SK-N-SH (cell line): ENCODE results near the gene CCDC192. TPM values are rescaled to one million over a fixed set of nuclear protein-coding genes. Genes with fewer than 3 reads are reported as not detected.

Source experiments
- CTCF ChIA-PET: fragments of 300-600, 350-600 bp; formaldehyde crosslinking; extraction: SDS; loops from one replicate; lab custom pipeline; 2021; lab: Yijun Ruan, JAX
- POLR2A ChIA-PET: fragments of 350-600 bp; sonication (Branson Sonifier 250); formaldehyde crosslinking; extraction: SDS; loops from one replicate; lab custom pipeline; 2020; ENCODE audit warnings: antibody characterized with exemption, inconsistent platforms; lab: Yijun Ruan, JAX
- DNase-seq: peaks from one replicate; pipeline ENCODE4 v3.0.0; 2012
- H2AFZ ChIP-seq: fragments of 200-600 bp; sonication (generic); 2 replicates; pipeline ENCODE4 v1.8.1; 2016; ENCODE audit warnings: antibody characterized with exemption, mild to moderate bottlenecking, low read depth
- H3F3A ChIP-seq: fragments of 200-600 bp; sonication (generic); replicated peaks from 2 replicates; pipeline ENCODE3; 2016; ENCODE audit warnings: antibody characterized with exemption, mild to moderate bottlenecking; ENCODE audit not compliant: insufficient read depth
- H3K27ac ChIP-seq, 2 experiments: fragments of 200-500 bp in 1 of 2; fragments of 200-600 bp in 1 of 2; sonication (Bioruptor generic) in 1 of 2; sonication (generic), shearing (Covaris generic) in 1 of 2; 2 replicates each; pipeline versions ENCODE4 v1.5.1 to v1.6.1; 2014 to 2016; ENCODE audit warnings: low read depth in 2 of 2, inconsistent platforms in 1 of 2, low read length in 1 of 2, mild to moderate bottlenecking in 1 of 2, mixed read lengths in 1 of 2
- H3K27me3 ChIP-seq: fragments of 200-600 bp; sonication (generic), shearing (Covaris generic); 2 replicates; pipeline ENCODE4 v1.6.1; 2016; ENCODE audit warnings: mixed run types; ENCODE audit not compliant: insufficient read depth
- H3K36me3 ChIP-seq, 2 experiments: fragments of 200-500 bp in 1 of 2; fragments of 200-600 bp in 1 of 2; sonication (Bioruptor generic) in 1 of 2; sonication (generic) in 1 of 2; replicated peaks in 1 of 2; 2 replicates each; pipeline versions ENCODE3 to v1.5.1; 2014 to 2016; ENCODE audit warnings: low read length in 1 of 2, mild to moderate bottlenecking in 1 of 2; ENCODE audit not compliant: insufficient read depth in 2 of 2, control insufficient read depth in 1 of 2
- H3K4me1 ChIP-seq, 2 experiments: fragments of 200-500 bp in 1 of 2; fragments of 200-600 bp in 1 of 2; sonication (Bioruptor generic) in 1 of 2; sonication (generic), shearing (Covaris generic) in 1 of 2; 2 replicates each; pipeline versions ENCODE4 v1.5.1 to v1.6.1; 2014 to 2016; ENCODE audit warnings: low read depth in 1 of 2, low read length in 1 of 2, mixed run types in 1 of 2; ENCODE audit not compliant: insufficient read depth in 2 of 2, control insufficient read depth in 1 of 2
- H3K4me2 ChIP-seq: fragments of 200-600 bp; sonication (generic), shearing (Covaris generic); 2 replicates; pipeline ENCODE4 v1.6.1; 2017; ENCODE audit warnings: mixed run types
- H3K4me3 ChIP-seq, 2 experiments: fragments of 200-500 bp in 1 of 2; fragments of 200-600 bp in 1 of 2; sonication (Bioruptor generic) in 1 of 2; sonication (generic), shearing (Covaris generic) in 1 of 2; 2 replicates each; pipeline versions ENCODE4 v1.5.1 to v1.8.1; 2014 to 2016; ENCODE audit warnings: low read depth in 2 of 2, inconsistent platforms in 1 of 2, low read length in 1 of 2, mild to moderate bottlenecking in 1 of 2, mixed read lengths in 1 of 2, moderate library complexity in 1 of 2
- H3K79me2 ChIP-seq: fragments of 200-600 bp; sonication (generic); 2 replicates; pipeline ENCODE4 v1.8.1; 2017; ENCODE audit warnings: mild to moderate bottlenecking; ENCODE audit not compliant: insufficient read depth
- H3K9ac ChIP-seq: fragments of 200-600 bp; sonication (generic); 2 replicates; pipeline ENCODE4 v1.6.1; 2017; ENCODE audit warnings: mixed run types
- H3K9me2 ChIP-seq: fragments of 200-600 bp; sonication (generic); 2 replicates; pipeline ENCODE4 v1.6.1; 2017; ENCODE audit warnings: mixed run types
- H3K9me3 ChIP-seq: fragments of 200-600 bp; sonication (generic); 2 replicates; pipeline ENCODE4 v1.6.1; 2017; ENCODE audit warnings: mixed run types, mild to moderate bottlenecking, moderate library complexity
- H4K20me1 ChIP-seq: fragments of 200-600 bp; sonication (generic); 2 replicates; pipeline ENCODE4 v1.6.1; 2017; ENCODE audit warnings: mild to moderate bottlenecking, mixed run types; ENCODE audit not compliant: insufficient read depth
- CHD2 ChIP-seq: fragments of 150-350 bp; IDR thresholded peaks from 2 replicates; pipeline ENCODE4 v1.6.1; 2018; ENCODE audit warnings: low read length; ENCODE audit not compliant: partially characterized antibody
- CTCF ChIP-seq: fragments of 200-600 bp; sonication (generic); IDR thresholded peaks from 2 replicates; pipeline ENCODE4 v1.6.1; 2017; ENCODE audit warnings: antibody characterized with exemption, mild to moderate bottlenecking, moderate library complexity
- ELF1 ChIP-seq: IDR thresholded peaks from 2 replicates; pipeline ENCODE4 v1.4.0; 2012
- EP300 ChIP-seq, 2 experiments: IDR thresholded peaks; 2 replicates each; pipeline versions ENCODE4 v1.4.0 to v1.6.1; 2012; ENCODE audit warnings: borderline replicate concordance in 1 of 2, low read depth in 1 of 2, low read length in 1 of 2
- FOXJ3 ChIP-seq: sonication (generic); formaldehyde crosslinking; IDR thresholded peaks from 2 replicates; pipeline ENCODE4 v1.5.1; 2020; ENCODE audit warnings: mild to moderate bottlenecking, missing genetic modification reagents
- GABPA ChIP-seq: IDR thresholded peaks from 2 replicates; pipeline ENCODE4 v1.4.0; 2012; ENCODE audit warnings: low read depth, mild to moderate bottlenecking
- MXI1 ChIP-seq: IDR thresholded peaks from 2 replicates; pipeline ENCODE4 v1.6.1; 2012; ENCODE audit warnings: mild to moderate bottlenecking, low read depth, low read length, improper control_type of control experiment
- NFIC ChIP-seq: IDR thresholded peaks from 2 replicates; pipeline ENCODE4 v1.4.0; 2012; ENCODE audit warnings: borderline replicate concordance
- RAD21 ChIP-seq: IDR thresholded peaks from 2 replicates; pipeline ENCODE4 v1.6.1; 2012; ENCODE audit warnings: mild to moderate bottlenecking, low read length
- RCOR1 ChIP-seq: fragments of 150-350 bp; IDR thresholded peaks from 2 replicates; pipeline ENCODE4 v1.6.1; 2017; ENCODE audit warnings: antibody characterized with exemption, low read length
- RFX5 ChIP-seq: IDR thresholded peaks from 2 replicates; pipeline ENCODE4 v1.6.1; 2012; ENCODE audit warnings: mild to moderate bottlenecking, improper control_type of control experiment, low read length
- RXRA ChIP-seq: IDR thresholded peaks from 2 replicates; pipeline ENCODE4 v1.4.0; 2012; ENCODE audit warnings: low read depth, mild to moderate bottlenecking, borderline replicate concordance
- SIN3A ChIP-seq: IDR thresholded peaks from 2 replicates; pipeline ENCODE4 v1.6.1; 2012; ENCODE audit warnings: low read depth, mild to moderate bottlenecking, low read length, moderate library complexity, borderline replicate concordance
- SMC3 ChIP-seq: IDR thresholded peaks from 2 replicates; pipeline ENCODE4 v1.6.1; 2012; ENCODE audit warnings: low read depth, low read length, improper control_type of control experiment
- TAF1 ChIP-seq: IDR thresholded peaks from 2 replicates; pipeline ENCODE4 v1.6.1; 2012; ENCODE audit warnings: low read depth, mild to moderate bottlenecking, low read length, moderate library complexity, borderline replicate concordance
- TCF12 ChIP-seq: IDR thresholded peaks from 2 replicates; pipeline ENCODE4 v1.4.0; 2012
- TEAD4 ChIP-seq: IDR thresholded peaks from 2 replicates; pipeline ENCODE4 v1.4.0; 2012; ENCODE audit warnings: mild to moderate bottlenecking, borderline replicate concordance; ENCODE audit not compliant: insufficient read depth
- USF1 ChIP-seq: IDR thresholded peaks from 2 replicates; pipeline ENCODE4 v1.4.0; 2012; ENCODE audit warnings: low read depth, borderline replicate concordance
- ZBTB33 ChIP-seq: IDR thresholded peaks from 2 replicates; pipeline ENCODE4 v1.4.0; 2012; ENCODE audit warnings: low read depth, borderline replicate concordance
- WGBS: methylation state at CpG from one replicate; pipeline ENCODE4 v1.1.6; 2017; ENCODE audit warnings: low lambda C conversion rate; 5-methylcytosine and 5-hydroxymethylcytosine counted together
- polyA plus RNA-seq, 3 experiments: library from polyadenylated mRNA; depleted of rRNA; stranded (reverse); fragments of >200 nt; gene quantifications; 2 replicates each; pipeline ENCODE4 v1.2.3, GENCODE V29; 2012

Gene CCDC192
- polyA plus RNA-seq, 1 of the 3 experiments (the other 2 are of a cell fraction), result not detected

- 72% methylated on average over 1 of the region's 1 CpG for WGBS
- Histone ChIP-seq H3F3A (no peaks in the 10 kb centered on the region), H3K9me2 (no peaks in the 10 kb centered on the region), H2AFZ (no peak overlapping the region), H3K4me3 (no peak overlapping the region), H3K9me3 (no peaks in the 10 kb centered on the region), H3K27ac (no peak overlapping the region), H3K4me1 (no peaks in the 10 kb centered on the region), H4K20me1 (no peaks in the 10 kb centered on the region), H3K79me2 (no peaks in the 10 kb centered on the region), H3K9ac (no peak overlapping the region)
- POLR2A ChIA-PET, result no interaction called here
- DNase-seq, result no peak
- TF ChIP-seq NFIC (no peak), TEAD4 (no peak), RXRA (no peak)
- TF ChIP-seq, all 33 proteins: peak for 0
- Histone ChIP-seq H3K27me3 (no peaks in the 10 kb centered on the region), H3K36me3 (no peaks in the 10 kb centered on the region), H3K4me2 (no peak overlapping the region)
- CTCF ChIA-PET, result interaction anchor here (1.0 to 1.6 kb wide), 3 partner anchors 9 to 266 kb away, joined by 4 to 6 read pairs (median 5); no protein-coding TSS in a partner anchor
Observed at GRCh38 chr5:127885176-127885575, 182.0 kb downstream of the CCDC192 start.

- Histone ChIP-seq H3K4me2 (no peak overlapping the region), H3K4me1 (no peaks in the 10 kb centered on the region), H2AFZ (no peak overlapping the region), H3K27me3 (no peaks in the 10 kb centered on the region), H4K20me1 (no peaks in the 10 kb centered on the region), H3K9ac (no peak overlapping the region), H3K9me3 (no peaks in the 10 kb centered on the region), H3K79me2 (no peaks in the 10 kb centered on the region), H3K4me3 (no peak overlapping the region), H3K36me3 (no peaks in the 10 kb centered on the region), H3K27ac (no peak overlapping the region), H3K9me2 (no peaks in the 10 kb centered on the region), H3F3A (no peaks in the 10 kb centered on the region)
- no peak for DNase-seq
- CTCF ChIA-PET, result interaction anchor here (1.5 kb wide), 1 partner anchor 8 kb away, joined by 3 read pairs; no protein-coding TSS in a partner anchor
- 90% methylated on average over 3 of the region's 3 CpGs for WGBS
- POLR2A ChIA-PET, result no interaction called here
- TF ChIP-seq ZBTB33 (no peak), TEAD4 (no peak), RCOR1 (no peak), NFIC (no peak), SMC3 (no peak), RAD21 (no peak)
Observed at GRCh38 chr5:127886081-127886480, 182.9 kb downstream of the CCDC192 start.

- DNase-seq, result no peak
- H3K4me1 ChIP-seq, result peaks cover 0 to 8% of the 10 kb centered on the region in 2 experiments; a peak in 2 of 4 replicates
- H3K4me2 ChIP-seq, result no peak overlapping the region
- no peak overlapping the region for H3K4me3 ChIP-seq
- no peaks in the 10 kb centered on the region for H4K20me1 ChIP-seq
- POLR2A ChIA-PET, result no interaction called here
- H3K27me3 ChIP-seq, result no peaks in the 10 kb centered on the region
- no peaks in the 10 kb centered on the region for H3K9me3 ChIP-seq
- H3K36me3 ChIP-seq, result no peaks in the 10 kb centered on the region
- H3K9ac ChIP-seq, result no peak overlapping the region
- CTCF ChIA-PET, result interaction anchor here (1.5 kb wide), 1 partner anchor 9 kb away, joined by 3 read pairs; no protein-coding TSS in a partner anchor
- peaks cover 7% of the 10 kb centered on the region for H3F3A ChIP-seq
- H3K9me2 ChIP-seq, result no peaks in the 10 kb centered on the region
- no peaks in the 10 kb centered on the region for H3K79me2 ChIP-seq
- H2AFZ ChIP-seq, result no peak overlapping the region
- H3K27ac ChIP-seq, result no peak overlapping the region
- 70% methylated on average over 1 of the region's 1 CpG for WGBS
- TF ChIP-seq GABPA, result no peak
- TF ChIP-seq MXI1, result no peak
- no peak for TF ChIP-seq FOXJ3 (CRISPR knock-in tag)
- TF ChIP-seq TAF1, result no peak
- no peak for TF ChIP-seq CHD2
- TF ChIP-seq EP300 (IDR thresholded peaks at IDR 0.05; ENCODE audit: borderline replicate concordance in 1 of 2, low read depth in 1 of 2, low read length in 1 of 2), result no peak
- no peak for TF ChIP-seq SIN3A
- TF ChIP-seq CTCF, result no peak
- TF ChIP-seq ELF1, result no peak
- no peak for TF ChIP-seq RFX5
- peak; percentile 61 for TF ChIP-seq NFIC
- TF ChIP-seq TCF12, result peak; percentile 68
- TF ChIP-seq USF1, result no peak
Observed at GRCh38 chr5:127887282-127887681, 184.1 kb downstream of the CCDC192 start.
